ENCODE results near the gene TBC1D19. TPM values are rescaled to one million over a fixed set of nuclear protein-coding genes. Genes with fewer than 3 reads are reported as not detected.

Gene TBC1D19
- total and polyA plus RNA-seq, 8 donors = 1.4 to 57.6 (median 5.1) TPM

GRCh38 chr4:26709246-26709645 lies 125.4 kb downstream of the TBC1D19 start:
- H3K9me3 ChIP-seq = no peaks in the 10 kb centered on the region
- DNase-seq = no peak
- H3K27ac ChIP-seq = no peak overlapping the region
- H3K4me3 ChIP-seq = no peak overlapping the region
- 84 to 94% (median 89%) methylated on average over 2 of the region's 2 CpGs for WGBS, 5 donors
- no peak for TF ChIP-seq POLR2A (IDR thresholded peaks at IDR 0.05)
- TF ChIP-seq POLR2AphosphoS5 (IDR thresholded peaks at IDR 0.05) = no peak
- TF ChIP-seq CTCF (IDR thresholded peaks at IDR 0.05) = no peak
- no peak for TF ChIP-seq EP300 (IDR thresholded peaks at IDR 0.05)
- intact Hi-C loops (cut with DNase I; ENCODE audit: low total_unique reads) = no loop called here
- no peaks in the 10 kb centered on the region for H3K4me1 ChIP-seq
- H3K27me3 ChIP-seq = no peaks in the 10 kb centered on the region
- H3K36me3 ChIP-seq = no peaks in the 10 kb centered on the region

DNA sequence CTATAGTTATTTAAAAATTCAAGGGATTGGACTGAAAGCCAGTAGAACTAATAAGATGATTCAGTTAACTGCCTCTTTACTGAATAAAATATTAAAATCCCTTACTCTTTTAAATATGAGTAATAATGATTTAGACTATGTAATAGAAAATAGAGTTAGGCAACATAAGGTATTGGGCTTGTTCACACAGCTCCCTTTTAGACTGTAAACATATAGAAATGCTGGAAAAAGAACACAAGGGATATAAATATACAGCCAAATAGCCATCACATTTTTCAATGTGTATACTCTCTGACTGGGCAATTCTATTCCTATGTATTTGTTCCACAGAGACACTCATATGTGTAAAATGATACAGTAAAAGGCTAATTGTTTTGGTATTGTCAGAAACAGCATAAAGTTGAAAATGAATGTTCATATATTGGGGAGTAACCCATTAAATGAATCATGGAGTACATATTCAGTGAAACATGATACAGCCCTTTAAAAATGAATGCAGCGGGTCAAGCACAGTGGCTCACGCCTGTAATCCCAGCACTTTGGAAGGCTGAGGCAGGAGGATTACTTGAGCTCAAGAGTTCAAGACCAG lies 129.8 kb downstream of the TBC1D19 start:
- WGBS, 5 donors = 97 to 100% (median 98%) methylated on average over 2 of the region's 2 CpGs

DNA sequence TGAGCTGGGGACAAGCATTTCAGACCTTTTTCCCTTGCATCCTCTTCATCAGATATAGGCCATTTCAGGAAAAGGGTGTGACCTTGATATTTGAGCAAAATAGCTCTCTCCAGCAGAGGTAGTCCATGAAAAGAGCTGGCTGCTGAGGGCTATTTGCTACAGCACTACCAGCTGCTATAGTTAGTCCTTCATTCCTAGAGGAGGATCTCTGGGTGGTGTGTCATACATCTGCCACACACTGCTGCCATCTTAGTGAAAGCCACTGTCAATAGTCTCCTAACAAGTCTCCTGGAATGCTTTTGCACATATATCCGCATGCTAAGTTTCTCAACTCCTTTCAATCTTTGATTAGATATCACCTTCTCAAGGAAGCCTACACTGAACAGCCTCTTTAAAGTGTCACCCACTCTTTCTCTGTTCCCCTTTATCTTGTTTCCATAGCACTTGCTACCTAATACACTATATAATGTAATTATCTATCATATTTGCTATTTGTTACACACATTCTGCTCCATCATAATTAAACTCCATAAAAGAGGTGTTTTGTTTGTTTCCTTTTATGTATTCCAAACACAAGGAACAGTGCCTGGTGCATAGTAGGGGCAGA lies 131.9 kb downstream of the TBC1D19 start:
- DNase-seq = no peak
- TF ChIP-seq POLR2AphosphoS5 (IDR thresholded peaks at IDR 0.05) = no peak
- no peak for TF ChIP-seq POLR2A (IDR thresholded peaks at IDR 0.05)
- no peak for TF ChIP-seq EP300 (IDR thresholded peaks at IDR 0.05)
- TF ChIP-seq CTCF (IDR thresholded peaks at IDR 0.05) = no peak
- intact Hi-C loops (cut with DNase I; ENCODE audit: low total_unique reads) = loop anchor here (10.0 kb wide), 1 partner anchor 251 kb away; no protein-coding TSS in a partner anchor
- H3K27me3 ChIP-seq = no peaks in the 10 kb centered on the region
- WGBS, 5 donors = 91 to 100% (median 100%) methylated on average over 1 of the region's 1 CpG
- no peaks in the 10 kb centered on the region for H3K9me3 ChIP-seq
- no peak overlapping the region for H3K4me3 ChIP-seq
- H3K36me3 ChIP-seq = no peaks in the 10 kb centered on the region
- H3K27ac ChIP-seq = no peak overlapping the region
- no peaks in the 10 kb centered on the region for H3K4me1 ChIP-seq

More for the DNA sequence above, 129.8 kb downstream of the TBC1D19 start:
- H3K27ac ChIP-seq = no peak overlapping the region
- H3K9me3 ChIP-seq = no peaks in the 10 kb centered on the region
- H3K4me3 ChIP-seq = no peak overlapping the region
- no peaks in the 10 kb centered on the region for H3K27me3 ChIP-seq
- TF ChIP-seq CTCF (IDR thresholded peaks at IDR 0.05) (no peak), POLR2AphosphoS5 (IDR thresholded peaks at IDR 0.05) (no peak), EP300 (IDR thresholded peaks at IDR 0.05) (no peak), POLR2A (IDR thresholded peaks at IDR 0.05) (no peak)
- no peak for DNase-seq
- no peaks in the 10 kb centered on the region for H3K36me3 ChIP-seq
- H3K4me1 ChIP-seq = no peaks in the 10 kb centered on the region
- intact Hi-C loops (cut with DNase I; ENCODE audit: low total_unique reads) = loop anchor here (10.0 kb wide), 1 partner anchor 249 kb away; no protein-coding TSS in a partner anchor

DNA sequence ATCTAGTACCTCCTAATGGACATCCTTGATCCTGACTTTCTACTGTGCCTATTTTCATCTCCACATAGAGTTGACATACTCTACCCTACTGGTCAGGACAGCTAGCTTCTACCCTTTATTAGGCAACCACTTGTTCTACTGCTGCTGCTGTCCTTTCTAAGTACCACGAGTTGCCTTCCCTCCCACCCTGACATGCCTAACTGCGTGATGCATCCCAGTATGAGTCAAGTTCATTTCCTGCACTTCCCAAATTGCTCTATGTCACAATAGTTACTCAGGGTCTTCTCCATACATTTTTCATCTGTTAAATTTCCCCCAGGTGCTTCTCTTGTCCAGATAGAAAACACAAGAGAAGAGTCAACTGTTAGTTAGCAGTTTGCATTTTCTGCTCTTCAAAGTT lies 133.4 kb downstream of the TBC1D19 start:
- TF ChIP-seq POLR2A (IDR thresholded peaks at IDR 0.05) (no peak), EP300 (IDR thresholded peaks at IDR 0.05) (no peak), CTCF (IDR thresholded peaks at IDR 0.05) (no peak), POLR2AphosphoS5 (IDR thresholded peaks at IDR 0.05) (no peak)
- Histone ChIP-seq H3K27ac (no peak overlapping the region), H3K4me3 (no peak overlapping the region), H3K9me3 (no peaks in the 10 kb centered on the region), H3K27me3 (no peaks in the 10 kb centered on the region), H3K36me3 (no peaks in the 10 kb centered on the region), H3K4me1 (no peaks in the 10 kb centered on the region)
- intact Hi-C loops (cut with DNase I; ENCODE audit: low total_unique reads) = loop anchor here (10.0 kb wide), 1 partner anchor 253 kb away; no protein-coding TSS in a partner anchor
- WGBS, 5 donors = 49 to 83% (median 70%) methylated on average over 2 of the region's 2 CpGs
- DNase-seq = no peak

All from stomach (tissue), 9 donors.